ENCODE data around the gene CD247.

- TF ChIP-seq, protein P1, sequence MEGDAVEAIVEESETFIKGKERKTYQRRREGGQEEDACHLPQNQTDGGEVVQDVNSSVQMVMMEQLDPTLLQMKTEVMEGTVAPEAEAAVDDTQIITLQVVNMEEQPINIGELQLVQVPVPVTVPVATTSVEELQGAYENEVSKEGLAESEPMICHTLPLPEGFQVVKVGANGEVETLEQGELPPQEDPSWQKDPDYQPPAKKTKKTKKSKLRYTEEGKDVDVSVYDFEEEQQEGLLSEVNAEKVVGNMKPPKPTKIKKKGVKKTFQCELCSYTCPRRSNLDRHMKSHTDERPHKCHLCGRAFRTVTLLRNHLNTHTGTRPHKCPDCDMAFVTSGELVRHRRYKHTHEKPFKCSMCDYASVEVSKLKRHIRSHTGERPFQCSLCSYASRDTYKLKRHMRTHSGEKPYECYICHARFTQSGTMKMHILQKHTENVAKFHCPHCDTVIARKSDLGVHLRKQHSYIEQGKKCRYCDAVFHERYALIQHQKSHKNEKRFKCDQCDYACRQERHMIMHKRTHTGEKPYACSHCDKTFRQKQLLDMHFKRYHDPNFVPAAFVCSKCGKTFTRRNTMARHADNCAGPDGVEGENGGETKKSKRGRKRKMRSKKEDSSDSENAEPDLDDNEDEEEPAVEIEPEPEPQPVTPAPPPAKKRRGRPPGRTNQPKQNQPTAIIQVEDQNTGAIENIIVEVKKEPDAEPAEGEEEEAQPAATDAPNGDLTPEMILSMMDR (CRISPR knock-in tag; IDR thresholded peaks at IDR 0.05), result no peak
- TF ChIP-seq ISL2 (CRISPR knock-in tag; IDR thresholded peaks at IDR 0.05) (no peak), TARDBP (CRISPR knock-in tag; IDR thresholded peaks at IDR 0.05) (no peak), DR1 (CRISPR knock-in tag; IDR thresholded peaks at IDR 0.05) (no peak), JUND (CRISPR knock-in tag; IDR thresholded peaks at IDR 0.05) (no peak)
Observed at GRCh38 chr1:167491586-167492461, 26.5 kb downstream of the CD247 start.
